GM19468 (cell line): ENCODE results near the gene ADAMTSL1.

Experiments
- ATAC-seq: cut with Tn5 transposase; IDR thresholded peaks from one replicate; pipeline ENCODE4 v1.9.1; 2021; ENCODE audit warnings: mild to moderate bottlenecking, moderate library complexity, moderate number of reproducible peaks; ENCODE audit not compliant: unreplicated experiment; ENCODE audit errors: extremely low read depth

Gene ADAMTSL1

DNA sequence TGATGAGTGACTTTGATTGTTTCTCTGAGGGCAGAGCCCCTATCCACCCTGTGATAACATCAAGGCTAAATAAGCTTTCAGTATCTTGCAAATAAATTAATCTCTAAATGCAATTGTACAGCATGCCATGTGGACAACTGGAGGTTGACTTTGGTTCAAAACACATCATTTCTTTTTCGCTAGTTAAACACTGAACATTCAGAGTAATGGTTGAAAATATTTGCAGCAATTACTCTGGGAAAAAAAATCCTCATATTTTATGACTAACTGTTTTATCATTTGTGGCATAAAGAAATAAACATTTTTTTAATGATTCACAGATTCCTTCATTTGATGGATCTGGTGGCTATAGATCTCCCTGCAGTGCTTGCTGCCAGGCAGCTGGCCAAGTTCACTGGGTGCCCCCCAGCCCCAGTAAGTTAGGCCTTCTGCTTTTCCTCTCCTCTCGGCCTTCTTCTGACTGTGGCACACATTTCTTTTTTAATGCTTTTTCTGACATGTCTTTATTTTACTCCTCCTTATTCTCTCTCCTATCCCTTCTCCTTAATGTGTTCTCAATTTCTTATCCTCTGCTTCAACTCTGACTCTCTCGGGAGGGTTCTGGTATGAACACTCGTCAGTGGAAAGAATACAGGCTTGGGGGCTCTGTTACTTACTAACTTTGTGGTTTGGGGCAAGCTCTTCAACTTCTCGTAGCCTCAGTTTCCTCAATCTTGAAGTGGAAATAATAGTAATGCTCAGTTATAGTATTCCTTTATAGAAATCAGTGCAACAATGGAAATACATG lies 69.6 kb downstream of the ADAMTSL1 start:
- no peak for ATAC-seq

GRCh38 chr9:18544456-18544855 lies 70.5 kb downstream of the ADAMTSL1 start:
- ATAC-seq = no peak

DNA sequence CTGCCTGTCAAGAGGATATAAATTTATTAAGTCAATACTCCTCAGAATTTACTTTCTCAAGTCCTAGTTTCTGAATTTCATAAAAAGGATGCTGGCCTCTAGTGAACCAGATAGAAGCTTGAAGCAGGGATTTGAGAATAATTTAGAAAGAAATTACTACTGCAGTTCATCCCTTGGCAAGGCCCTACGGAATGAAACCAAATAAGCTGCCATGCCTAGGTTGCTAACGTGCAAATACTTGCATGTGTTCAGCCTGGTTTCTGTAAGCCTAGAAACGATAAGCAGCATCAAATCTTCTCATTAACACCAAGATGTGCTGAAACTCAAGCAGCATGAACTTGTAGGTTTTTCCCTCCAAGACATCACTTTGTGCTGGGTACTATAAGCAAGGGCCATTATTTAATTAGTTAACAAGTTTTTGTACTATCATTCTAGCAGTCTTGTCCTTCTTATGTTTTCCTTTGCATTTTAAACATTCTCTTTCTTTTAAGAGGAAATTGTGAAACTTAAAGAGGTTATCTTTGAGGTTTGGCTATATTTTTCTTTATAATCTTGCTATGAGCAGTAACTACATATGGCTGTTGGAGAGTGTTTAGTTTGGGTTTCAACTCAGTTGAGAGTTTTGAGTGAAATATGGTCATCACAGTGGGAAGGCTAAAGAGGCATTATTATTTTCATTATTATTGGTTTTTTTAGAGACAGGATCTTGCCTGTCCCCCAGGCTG lies 71.8 kb downstream of the ADAMTSL1 start:
- no peak for ATAC-seq

DNA sequence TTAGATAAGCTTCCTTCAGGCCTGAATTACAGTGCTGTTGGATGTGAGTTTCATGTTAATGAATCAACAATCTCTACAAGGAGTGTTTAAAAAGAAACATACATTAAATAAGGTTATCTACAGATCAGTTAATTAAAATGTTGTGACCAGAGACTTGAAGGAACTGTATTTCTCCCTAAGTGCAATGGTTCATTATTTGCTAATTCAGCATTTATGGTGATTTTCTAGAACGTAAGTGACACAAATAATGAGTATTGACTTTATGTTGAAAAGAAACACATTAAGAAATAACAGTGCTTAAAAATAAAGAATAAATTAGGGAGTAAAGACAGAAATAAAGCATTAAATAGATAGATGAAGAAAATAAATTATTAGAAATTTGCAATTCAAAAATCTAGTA lies 74.5 kb downstream of the ADAMTSL1 start:
- no peak for ATAC-seq

GRCh38 chr9:18549772-18550171 lies 75.8 kb downstream of the ADAMTSL1 start:
- no peak for ATAC-seq

- no peak for ATAC-seq
Measured at GRCh38 chr9:18550286-18550685, 76.3 kb downstream of the ADAMTSL1 start.

GRCh38 chr9:18554244-18554643 lies 80.3 kb downstream of the ADAMTSL1 start:
- ATAC-seq = no peak

GRCh38 chr9:18555105-18555883 lies 81.3 kb downstream of the ADAMTSL1 start:
- no peak for ATAC-seq

DNA sequence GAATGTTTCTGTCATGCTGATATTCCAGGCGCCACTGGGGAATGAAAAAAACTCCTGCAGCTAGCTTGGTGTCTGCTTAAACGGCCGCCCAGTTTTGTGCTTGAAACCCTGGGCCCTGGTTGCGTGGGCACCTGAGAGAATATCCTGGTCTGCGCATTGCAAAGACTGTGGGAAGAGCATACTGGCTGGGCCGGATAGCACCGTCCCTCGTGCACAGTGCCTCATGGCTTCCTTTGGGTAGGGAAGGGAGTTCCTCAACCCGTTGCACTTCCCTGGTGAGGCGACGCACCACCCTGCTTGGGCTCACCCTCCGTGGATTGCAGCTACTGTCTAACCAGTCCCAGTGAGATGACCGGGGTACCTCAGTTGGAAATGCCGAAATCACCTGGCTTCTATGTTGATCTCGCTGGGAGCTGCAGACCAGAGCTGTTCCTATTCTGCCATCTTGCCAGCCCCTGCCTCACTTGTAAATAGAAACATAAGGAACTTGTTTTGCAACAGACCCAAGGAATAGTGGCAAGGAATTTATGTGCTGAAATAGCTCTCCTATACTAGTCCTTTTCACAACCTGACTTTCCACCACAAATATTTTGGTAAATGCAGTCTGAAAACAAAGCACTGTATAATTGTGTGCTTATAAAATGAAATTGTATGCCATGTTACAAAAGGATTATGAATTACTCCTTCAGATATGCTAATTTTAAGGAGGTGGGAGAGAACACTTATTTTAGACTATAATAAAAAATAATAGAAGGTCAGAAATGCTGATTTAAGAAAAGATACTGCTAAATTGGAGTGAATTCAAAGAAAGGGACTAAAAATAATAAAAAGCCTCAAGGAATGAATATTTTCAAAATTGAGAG lies 90.3 kb downstream of the ADAMTSL1 start:
- no peak for ATAC-seq

GRCh38 chr9:18566121-18566520 lies 92.2 kb downstream of the ADAMTSL1 start:
- no peak for ATAC-seq

- ATAC-seq = no peak
Measured at GRCh38 chr9:18568973-18569372, 95.0 kb downstream of the ADAMTSL1 start.

- no peak for ATAC-seq
Measured at GRCh38 chr9:18569941-18570630, 96.1 kb downstream of the ADAMTSL1 start.

DNA sequence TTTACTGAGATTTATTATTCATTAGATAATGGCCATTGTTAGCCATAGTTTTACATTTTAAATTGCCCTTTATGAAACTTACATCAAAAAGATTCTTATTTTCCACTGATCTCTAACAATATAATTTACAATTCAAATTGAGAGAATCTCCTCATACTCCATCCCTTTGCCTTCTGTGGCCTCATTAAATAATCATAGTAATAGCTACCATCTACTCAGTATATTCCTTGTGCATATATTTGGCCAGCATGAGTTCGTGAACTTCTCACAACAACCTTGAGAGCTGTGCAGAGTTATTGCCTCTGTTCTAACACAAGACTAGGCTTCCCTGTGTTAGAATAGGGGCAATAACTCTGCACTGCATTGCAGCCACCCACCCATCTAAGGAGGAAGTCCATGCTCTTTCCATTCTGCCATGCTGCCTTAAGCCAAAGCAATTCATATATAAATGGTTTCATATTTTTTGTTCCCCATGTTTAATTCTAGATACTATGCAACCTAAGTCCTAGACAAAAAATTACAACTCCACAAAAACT lies 99.1 kb downstream of the ADAMTSL1 start:
- no peak for ATAC-seq

GRCh38 chr9:18575686-18576085 lies 101.7 kb downstream of the ADAMTSL1 start:
- ATAC-seq = no peak

DNA sequence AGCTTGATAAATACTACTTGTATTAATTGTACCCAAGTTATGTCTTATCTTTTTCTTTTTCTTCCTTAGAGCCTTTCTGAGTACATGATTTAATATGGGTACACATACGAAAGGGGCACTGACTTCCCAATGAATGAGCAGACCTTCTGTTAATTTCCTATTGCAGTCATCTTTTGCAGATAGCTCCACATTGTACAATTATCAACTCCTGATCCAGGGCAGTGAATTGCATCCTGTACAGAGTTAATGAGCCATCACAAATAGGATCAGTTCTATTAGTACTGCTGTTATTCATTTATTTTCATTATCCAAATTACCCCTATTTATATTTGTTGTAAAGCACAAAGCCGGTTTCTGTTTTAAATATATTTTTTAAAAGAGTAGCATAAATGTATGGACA lies 105.6 kb downstream of the ADAMTSL1 start:
- no peak for ATAC-seq

- ATAC-seq = no peak
Measured at GRCh38 chr9:18580151-18580550, 106.2 kb downstream of the ADAMTSL1 start.

DNA sequence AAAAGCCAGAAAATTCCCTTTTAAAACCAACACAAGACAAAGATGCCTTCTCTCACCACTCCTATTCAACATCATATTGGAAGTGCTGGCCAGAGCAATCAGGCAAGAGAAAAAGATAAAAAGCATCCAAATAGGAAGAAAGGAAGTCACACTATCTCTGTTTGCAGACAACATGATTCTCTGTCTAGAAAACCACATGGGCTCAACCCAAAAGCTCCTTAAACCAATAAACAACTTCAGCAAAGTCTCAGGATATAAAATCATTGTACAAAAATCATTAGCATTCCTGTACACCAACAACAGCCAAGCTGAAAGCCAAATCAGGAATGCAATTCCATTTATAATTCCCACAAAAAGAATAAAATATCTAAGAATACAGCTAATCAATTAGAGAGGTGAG lies 112.0 kb downstream of the ADAMTSL1 start:
- ATAC-seq = no peak

- no peak for ATAC-seq
Measured at GRCh38 chr9:18588002-18588401, 114.0 kb downstream of the ADAMTSL1 start.

DNA sequence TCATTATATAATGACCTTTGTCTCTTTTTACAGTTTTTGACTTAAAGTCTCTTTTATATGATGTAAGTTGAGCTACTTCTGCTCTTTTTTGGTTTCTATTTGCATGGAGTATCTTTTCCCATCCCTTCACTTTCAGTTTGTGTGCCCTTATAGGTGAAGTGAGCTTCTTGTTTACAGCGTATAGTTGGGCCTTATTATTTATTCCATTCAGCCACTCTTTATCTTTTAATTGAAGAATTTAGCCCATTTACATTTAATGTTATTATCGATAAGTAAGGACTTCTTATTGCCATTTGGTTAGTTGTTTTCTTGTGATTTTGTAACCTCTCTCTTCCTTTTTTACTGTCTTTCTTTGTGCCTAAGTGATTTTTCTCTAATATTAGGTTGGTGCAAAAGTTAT lies 117.3 kb downstream of the ADAMTSL1 start:
- no peak for ATAC-seq
